ENCODE data around the gene MRPL36. TPM values are rescaled to one million over a fixed set of nuclear protein-coding genes. Genes with fewer than 3 reads are reported as not detected.

Gene MRPL36
- polyA plus RNA-seq, 1 donor (not counting 4 experiments of a cell fraction or from before 2014, with no cell fraction given): 121 TPM

DNA sequence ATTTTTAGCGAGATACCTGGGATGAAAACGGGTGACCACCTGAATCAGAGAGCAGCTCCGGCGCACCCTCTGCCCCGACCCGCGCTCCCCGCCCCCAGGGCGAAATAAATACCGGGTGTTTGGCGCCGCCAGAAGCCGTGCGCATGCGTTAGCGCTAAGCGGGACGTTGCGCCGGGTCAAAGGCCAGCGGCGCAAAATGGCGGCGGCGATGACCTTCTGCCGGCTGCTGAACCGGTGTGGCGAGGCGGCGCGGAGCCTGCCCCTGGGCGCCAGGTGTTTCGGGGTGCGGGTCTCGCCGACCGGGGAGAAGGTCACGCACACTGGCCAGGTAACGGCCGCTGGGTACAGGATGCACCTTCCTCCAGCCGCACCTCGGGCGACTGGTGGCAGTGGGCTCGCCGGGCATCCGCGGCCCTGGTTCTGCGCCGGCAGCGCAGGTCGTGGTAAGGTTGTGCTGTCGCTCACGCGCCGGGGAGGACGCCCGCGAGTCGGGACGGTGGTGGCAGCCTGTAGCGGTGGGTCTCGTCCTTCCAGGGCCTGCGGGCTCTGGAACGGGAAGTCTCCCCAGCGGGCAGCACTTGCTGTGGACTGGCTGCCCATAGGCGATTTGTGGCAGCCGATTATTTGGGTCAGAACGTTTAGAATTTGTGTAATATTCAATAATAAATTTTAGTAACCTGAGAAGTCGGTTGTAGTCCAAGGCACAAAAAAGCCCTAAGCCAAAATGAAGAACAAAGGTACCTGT lies 1.8 kb upstream of the MRPL36 start, which contains the start of gene NDUFS6:
NDUFS6 (plus strand) TSS at position 186 of the 745 bp plus-strand sequence; CDS start at position 197, 11 bp downstream.
- Histone ChIP-seq H3K27ac (ENCODE audit: control insufficient read depth, insufficient read depth, low read length) (peak within 1 kb of the TSS; percentile 95), H3K27me3 (ENCODE audit: control insufficient read depth, extremely low read depth, insufficient read depth, low read length) (no peaks in the 10 kb centered on the region), H3K9ac (ENCODE audit: control insufficient read depth, extremely low read depth, insufficient read depth, low read length) (peak within 1 kb of the TSS; percentile 91), H3K36me3 (ENCODE audit: control insufficient read depth in 2 of 2, extremely low read depth in 1 of 2, insufficient read depth in 2 of 2, low read length in 2 of 2) (peaks cover 37 to 50% of the 10 kb centered on the region in 2 experiments), H4K20me1 (ENCODE audit: control insufficient read depth, extremely low read depth, insufficient read depth, low read length) (no peaks in the 10 kb centered on the region), H3K9me3 (ENCODE audit: control insufficient read depth, low read depth, low read length) (no peaks in the 10 kb centered on the region), H3K79me2 (ENCODE audit: control insufficient read depth, insufficient read depth, low read length) (peaks cover 91% of the 10 kb centered on the region), H3K4me1 (ENCODE audit: control insufficient read depth, extremely low read depth, insufficient read depth, low read length) (peaks cover 14% of the 10 kb centered on the region), H3K4me2 (ENCODE audit: control insufficient read depth, extremely low read depth, insufficient read depth, low read depth, low read length) (peak within 1 kb of the TSS; percentile 100), H3K9me1 (ENCODE audit: control insufficient read depth, extremely low read depth, insufficient read depth, low read length) (no peaks in the 10 kb centered on the region), H3K4me3 (ENCODE audit: control insufficient read depth in 2 of 3, extremely low read depth in 1 of 3, insufficient read depth in 2 of 3, low read depth in 1 of 3, low read length in 3 of 3) (peak within 1 kb of the TSS; percentile 77 to 97 (median 95)), H2AFZ (ENCODE audit: control insufficient read depth, low read length) (peak within 1 kb of the TSS; percentile 86)
- dilution Hi-C loops (cut with MboI; ENCODE audit: extremely low pct_ligation_motif_present, low sequenced_read_pairs): no loop called here
- FAIRE-seq: no peak
- TF ChIP-seq CTCF (optimal IDR thresholded peaks at IDR 0.05 in 1 of 3, IDR thresholded peaks at IDR 0.05 in 1 of 3, conservative IDR thresholded peaks at IDR 0.05 in 1 of 3; ENCODE audit: extremely low read depth in 1 of 3, insufficient read depth in 2 of 3, low read length in 3 of 3): no peak
- TF ChIP-seq EZH2 (IDR thresholded peaks at IDR 0.05; ENCODE audit: low read length): no peak
- DNase-seq (ENCODE audit: low read depth, low spot score): no peak

- dilution Hi-C loops (cut with MboI; ENCODE audit: extremely low pct_ligation_motif_present, low sequenced_read_pairs): no loop called here
- FAIRE-seq: no peak
These were observed 1.0 kb upstream of the MRPL36 start for GRCh38 chr5:1800472-1801221.

More at GRCh38 chr5:1800472-1801221, 1.0 kb upstream of the MRPL36 start:
- Histone ChIP-seq H3K9me1 (ENCODE audit: control insufficient read depth, extremely low read depth, insufficient read depth, low read length) (no peaks in the 10 kb centered on the region), H3K4me3 (ENCODE audit: control insufficient read depth in 2 of 3, extremely low read depth in 1 of 3, insufficient read depth in 2 of 3, low read depth in 1 of 3, low read length in 3 of 3) (peak overlapping the region; percentile 77 to 97 (median 95)), H3K9me3 (ENCODE audit: control insufficient read depth, low read depth, low read length) (no peaks in the 10 kb centered on the region), H3K4me1 (ENCODE audit: control insufficient read depth, extremely low read depth, insufficient read depth, low read length) (peaks cover 14% of the 10 kb centered on the region), H3K79me2 (ENCODE audit: control insufficient read depth, insufficient read depth, low read length) (peaks cover 86% of the 10 kb centered on the region), H3K27ac (ENCODE audit: control insufficient read depth, insufficient read depth, low read length) (peak overlapping the region; percentile 95), H3K36me3 (ENCODE audit: control insufficient read depth in 2 of 2, extremely low read depth in 1 of 2, insufficient read depth in 2 of 2, low read length in 2 of 2) (peaks cover 34 to 42% of the 10 kb centered on the region in 2 experiments), H3K27me3 (ENCODE audit: control insufficient read depth, extremely low read depth, insufficient read depth, low read length) (no peaks in the 10 kb centered on the region), H2AFZ (ENCODE audit: control insufficient read depth, low read length) (peak overlapping the region; percentile 86), H4K20me1 (ENCODE audit: control insufficient read depth, extremely low read depth, insufficient read depth, low read length) (no peaks in the 10 kb centered on the region), H3K9ac (ENCODE audit: control insufficient read depth, extremely low read depth, insufficient read depth, low read length) (peak overlapping the region; percentile 91), H3K4me2 (ENCODE audit: control insufficient read depth, extremely low read depth, insufficient read depth, low read depth, low read length) (peak overlapping the region; percentile 100)
- TF ChIP-seq CTCF (optimal IDR thresholded peaks at IDR 0.05 in 1 of 3, IDR thresholded peaks at IDR 0.05 in 1 of 3, conservative IDR thresholded peaks at IDR 0.05 in 1 of 3; ENCODE audit: extremely low read depth in 1 of 3, insufficient read depth in 2 of 3, low read length in 3 of 3) (no peak), EZH2 (IDR thresholded peaks at IDR 0.05; ENCODE audit: low read length) (no peak)
- DNase-seq (ENCODE audit: low read depth, low spot score): no peak

Measured in keratinocyte (primary cell).